ENCODE data around the gene ZBED1. TPM values are rescaled to one million over a fixed set of nuclear protein-coding genes. Genes with fewer than 3 reads are reported as not detected.

The ZBED1 gene
- total and polyA plus RNA-seq, 10 donors: 11.3 to 65.7 (median 41.9) TPM

GRCh38 chrX:2446815-2447214, 54.0 kb downstream of the ZBED1 start:
- H3K4me1 ChIP-seq: no peaks in the 10 kb centered on the region
- H3K36me3 ChIP-seq: peaks cover 0 to 11% (median 0%) of the 10 kb centered on the region in 6 donors
- H3K4me3 ChIP-seq: no peak overlapping the region
- no peak overlapping the region for H3K27ac ChIP-seq
- peak; percentile 20 for DNase-seq
- WGBS, 5 donors: 94 to 99% (median 97%) methylated on average over 12 to 14 of the region's 14 CpGs
- TF ChIP-seq POLR2AphosphoS5 (IDR thresholded peaks at IDR 0.05) (no peak), CTCF (IDR thresholded peaks at IDR 0.05 in 8 of 11, conservative IDR thresholded peaks at IDR 0.05 in 3 of 11) (no peak), POLR2A (IDR thresholded peaks at IDR 0.05) (no peak)
- peaks cover 0 to 5% (median 0%) of the 10 kb centered on the region in 8 donors for H3K9me3 ChIP-seq
- no peaks in the 10 kb centered on the region for H3K27me3 ChIP-seq (replicated peaks in 1 of 7)
- intact Hi-C loops (cut with DNase I; ENCODE audit: low total_unique reads): no loop called here

- peak; percentile 32 for DNase-seq
- Histone ChIP-seq H3K4me3 (no peak overlapping the region), H3K9me3 (peaks cover 0 to 5% (median 0%) of the 10 kb centered on the region in 8 donors), H3K27ac (no peak overlapping the region), H3K4me1 (no peaks in the 10 kb centered on the region), H3K27me3 (replicated peaks in 1 of 7) (no peaks in the 10 kb centered on the region), H3K36me3 (peaks cover 0 to 20% (median 4%) of the 10 kb centered on the region in 6 donors)
- intact Hi-C loops (cut with DNase I; ENCODE audit: low total_unique reads): no loop called here
- WGBS, 5 donors: 93 to 98% (median 97%) methylated on average over 31 of the region's 31 CpGs
- no peak for TF ChIP-seq POLR2A (IDR thresholded peaks at IDR 0.05)
- TF ChIP-seq POLR2AphosphoS5 (IDR thresholded peaks at IDR 0.05): no peak
- no peak for TF ChIP-seq CTCF (IDR thresholded peaks at IDR 0.05 in 8 of 11, conservative IDR thresholded peaks at IDR 0.05 in 3 of 11)
Measured at GRCh38 chrX:2445662-2446623, 54.8 kb downstream of the ZBED1 start.

- DNase-seq: no peak
- no peak for TF ChIP-seq POLR2AphosphoS5 (IDR thresholded peaks at IDR 0.05)
- TF ChIP-seq POLR2A (IDR thresholded peaks at IDR 0.05): no peak
- TF ChIP-seq CTCF (IDR thresholded peaks at IDR 0.05 in 8 of 11, conservative IDR thresholded peaks at IDR 0.05 in 3 of 11): no peak
- peaks cover 0 to 38% (median 13%) of the 10 kb centered on the region in 6 donors for H3K36me3 ChIP-seq
- peaks cover 0 to 12% (median 5%) of the 10 kb centered on the region in 8 donors for H3K9me3 ChIP-seq
- H3K27ac ChIP-seq: no peak overlapping the region
- intact Hi-C loops (cut with DNase I; ENCODE audit: low total_unique reads): no loop called here
- no peaks in the 10 kb centered on the region for H3K27me3 ChIP-seq (replicated peaks in 1 of 7)
- H3K4me3 ChIP-seq: no peak overlapping the region
- WGBS, 5 donors: 87 to 93% (median 90%) methylated on average over 7 of the region's 7 CpGs
- no peaks in the 10 kb centered on the region for H3K4me1 ChIP-seq
Measured at GRCh38 chrX:2442694-2443093, 58.1 kb downstream of the ZBED1 start.

GRCh38 chrX:2441466-2441865, 59.3 kb downstream of the ZBED1 start:
- H3K27me3 ChIP-seq (replicated peaks in 1 of 7): no peaks in the 10 kb centered on the region
- DNase-seq: no peak
- intact Hi-C loops (cut with DNase I; ENCODE audit: low total_unique reads): no loop called here
- no peak overlapping the region for H3K4me3 ChIP-seq
- TF ChIP-seq POLR2AphosphoS5 (IDR thresholded peaks at IDR 0.05): no peak
- WGBS, 5 donors: 93 to 97% (median 95%) methylated on average over 5 of the region's 5 CpGs
- no peaks in the 10 kb centered on the region for H3K4me1 ChIP-seq
- H3K27ac ChIP-seq: no peak overlapping the region
- H3K36me3 ChIP-seq: peaks cover 0 to 36% (median 13%) of the 10 kb centered on the region in 6 donors
- peaks cover 0 to 12% (median 2%) of the 10 kb centered on the region in 8 donors for H3K9me3 ChIP-seq
